ENCODE data around the gene ARGLU1. TPM values are rescaled to one million over a fixed set of nuclear protein-coding genes. Genes with fewer than 3 reads are reported as not detected.
A peak's percentile ranks its signal among the peaks of the same experiment; 100 is the strongest.

Gene ARGLU1
- total RNA-seq, 1 experiment from 2014 or later = 31.8 TPM

GRCh38 chr13:106529415-106530170 is 38.3 kb downstream of the ARGLU1 start:
- H3K27ac ChIP-seq (ENCODE audit: low read length) = peak overlapping the region; percentile 43
- no peaks in the 10 kb centered on the region for H3K9me2 ChIP-seq (replicated peaks; ENCODE audit: low read length)
- intact Hi-C loops (cut with micrococcal nuclease) = loop anchor here (5.0 to 10.0 kb wide), 5 partner anchors 152 to 1087 kb away; no protein-coding TSS in a partner anchor
- no TSS peak for BruUV-seq (replicated peaks)
- POLR2A ChIA-PET (ENCODE audit: unreplicated experiment) = no interaction called here
- peak overlapping the region; percentile 84 for H3K4me3 ChIP-seq (ENCODE audit: low read length)
- H3K27me3 ChIP-seq (ENCODE audit: low read length) = no peaks in the 10 kb centered on the region
- H3K4me2 ChIP-seq (ENCODE audit: low read length) = peak overlapping the region; percentile 93
- H3K9me3 ChIP-seq (ENCODE audit: low read length) = no peaks in the 10 kb centered on the region
- H2AFZ ChIP-seq (ENCODE audit: low read length) = no peak overlapping the region
- TF ChIP-seq EZH2phosphoT487 (IDR thresholded peaks at IDR 0.05; ENCODE audit: borderline replicate concordance, low read length) (no peak), EZH2 (IDR thresholded peaks at IDR 0.05; ENCODE audit: low read length, unreplicated experiment) (no peak), CTCF (conservative IDR thresholded peaks at IDR 0.05; ENCODE audit: low read depth, low read length) (no peak)
- CTCF ChIA-PET = no interaction called here
- no peak for DNase-seq
- H3F3A ChIP-seq (ENCODE audit: low read length, unreplicated experiment) = no peaks in the 10 kb centered on the region
- 0 out of 2 replicates have a peak, but pooled peaks cover 3% of the 10 kb centered on the region for H3K36me3 ChIP-seq (ENCODE audit: low read depth, low read length)
- no peak overlapping the region for H3K9ac ChIP-seq (ENCODE audit: low read length)
- H4K20me1 ChIP-seq (ENCODE audit: low read length) = peaks cover 38% of the 10 kb centered on the region
- ATAC-seq = no peak
- H3K79me2 ChIP-seq (ENCODE audit: low read length) = peaks cover 98% of the 10 kb centered on the region
- peaks cover 24% of the 10 kb centered on the region for H3K4me1 ChIP-seq (ENCODE audit: insufficient read depth, low read length)

- no peak overlapping the region for H3K9ac ChIP-seq (ENCODE audit: low read length)
- no peak overlapping the region for H3K27ac ChIP-seq (ENCODE audit: low read length)
- POLR2A ChIA-PET (ENCODE audit: unreplicated experiment) = no interaction called here
- peaks cover 29% of the 10 kb centered on the region for H3K4me1 ChIP-seq (ENCODE audit: insufficient read depth, low read length)
- H4K20me1 ChIP-seq (ENCODE audit: low read length) = peaks cover 45% of the 10 kb centered on the region
- no peaks in the 10 kb centered on the region for H3K27me3 ChIP-seq (ENCODE audit: low read length)
- H3K4me3 ChIP-seq (ENCODE audit: low read length) = no peak overlapping the region
- no peaks in the 10 kb centered on the region for H3K9me3 ChIP-seq (ENCODE audit: low read length)
- no peaks in the 10 kb centered on the region for H3F3A ChIP-seq (ENCODE audit: low read length, unreplicated experiment)
- BruUV-seq (replicated peaks) = no TSS peak
- no peak overlapping the region for H3K4me2 ChIP-seq (ENCODE audit: low read length)
- H3K79me2 ChIP-seq (ENCODE audit: low read length) = peaks cover 98% of the 10 kb centered on the region
- CTCF ChIA-PET = no interaction called here
- H3K9me2 ChIP-seq (replicated peaks; ENCODE audit: low read length) = no peaks in the 10 kb centered on the region
- no peak for TF ChIP-seq CTCF (conservative IDR thresholded peaks at IDR 0.05; ENCODE audit: low read depth, low read length)
- TF ChIP-seq EZH2phosphoT487 (IDR thresholded peaks at IDR 0.05; ENCODE audit: borderline replicate concordance, low read length) = no peak
- no peak overlapping the region for H2AFZ ChIP-seq (ENCODE audit: low read length)
- DNase-seq = no peak
- 0 out of 2 replicates have a peak, but pooled peaks cover 3% of the 10 kb centered on the region for H3K36me3 ChIP-seq (ENCODE audit: low read depth, low read length)
- intact Hi-C loops (cut with micrococcal nuclease) = no loop called here
- ATAC-seq = no peak
These were observed 39.1 kb downstream of the ARGLU1 start for GRCh38 chr13:106528718-106529414.

- Histone ChIP-seq H3K79me2 (ENCODE audit: low read length) (peaks cover 99% of the 10 kb centered on the region), H3K27ac (ENCODE audit: low read length) (no peak overlapping the region), H4K20me1 (ENCODE audit: low read length) (peaks cover 42% of the 10 kb centered on the region), H3K9me2 (replicated peaks; ENCODE audit: low read length) (no peaks in the 10 kb centered on the region), H3K4me2 (ENCODE audit: low read length) (no peak overlapping the region), H2AFZ (ENCODE audit: low read length) (no peak overlapping the region), H3K4me1 (ENCODE audit: insufficient read depth, low read length) (peaks cover 40% of the 10 kb centered on the region), H3F3A (ENCODE audit: low read length, unreplicated experiment) (no peaks in the 10 kb centered on the region), H3K4me3 (ENCODE audit: low read length) (no peak overlapping the region), H3K27me3 (ENCODE audit: low read length) (no peaks in the 10 kb centered on the region), H3K9ac (ENCODE audit: low read length) (no peak overlapping the region), H3K36me3 (ENCODE audit: low read depth, low read length) (0 out of 2 replicates have a peak, but pooled peaks cover 3% of the 10 kb centered on the region), H3K9me3 (ENCODE audit: low read length) (no peaks in the 10 kb centered on the region)
- no TSS peak for BruUV-seq (replicated peaks)
- DNase-seq (no peak), ATAC-seq (no peak)
- intact Hi-C loops (cut with micrococcal nuclease) = no loop called here
- TF ChIP-seq EZH2 (IDR thresholded peaks at IDR 0.05; ENCODE audit: low read length, unreplicated experiment) = no peak
- TF ChIP-seq EZH2phosphoT487 (IDR thresholded peaks at IDR 0.05; ENCODE audit: borderline replicate concordance, low read length) = no peak
- no peak for TF ChIP-seq CTCF (conservative IDR thresholded peaks at IDR 0.05; ENCODE audit: low read depth, low read length)
- POLR2A ChIA-PET (ENCODE audit: unreplicated experiment) = no interaction called here
- CTCF ChIA-PET = no interaction called here
These were observed 40.1 kb downstream of the ARGLU1 start for GRCh38 chr13:106527826-106528225.

Data from PC-3 (cell line).